ENCODE data around the gene CHRM4.

The CHRM4 gene

DNA sequence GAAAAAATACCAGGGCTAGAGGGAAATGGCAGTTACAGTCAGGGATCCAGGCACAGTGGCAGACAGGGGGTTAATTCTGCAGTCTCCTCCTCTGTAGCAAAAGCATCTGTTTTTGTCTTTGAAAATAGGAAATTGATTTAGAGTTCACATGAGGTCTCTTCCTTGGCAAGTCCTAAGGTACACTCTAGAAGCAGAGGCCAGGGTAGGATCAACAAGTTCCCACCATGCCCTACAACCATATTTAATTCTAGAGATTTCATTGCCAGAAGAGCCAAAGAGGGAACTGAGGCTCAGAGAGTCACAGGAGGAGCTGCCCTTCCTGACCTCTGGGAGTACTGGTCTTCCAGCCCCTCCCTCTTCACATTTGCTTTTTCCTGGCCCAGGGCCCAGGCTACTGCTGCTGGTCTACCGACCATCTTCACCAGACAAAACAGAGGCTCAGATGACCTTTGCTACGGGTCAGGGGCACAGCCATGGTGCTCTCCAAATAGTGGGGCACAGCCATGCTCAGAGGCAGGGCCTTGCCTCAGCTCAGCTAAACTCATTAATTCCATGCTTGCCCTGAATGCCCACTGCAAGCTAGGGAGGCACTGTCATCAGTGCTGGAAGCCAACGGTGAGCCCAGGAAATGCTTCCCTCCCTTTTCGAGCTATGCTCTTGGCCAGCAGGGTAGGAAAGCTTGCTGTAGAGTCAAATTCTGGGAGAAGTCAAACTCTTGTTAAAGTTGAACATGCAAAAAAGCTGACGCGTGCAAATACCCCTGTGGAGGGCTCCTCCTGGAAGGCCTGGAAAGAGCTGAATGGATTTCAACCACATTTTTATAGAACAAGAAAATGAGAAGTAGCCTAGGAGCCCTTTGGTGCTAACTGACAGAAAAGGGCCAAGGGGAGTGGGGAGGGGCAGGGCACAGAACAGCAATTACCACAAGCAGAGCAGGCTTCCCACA, 11.7 kb upstream of the CHRM4 start:
- DNase-seq (ENCODE audit: low read depth, low spot score): no peak

DNA sequence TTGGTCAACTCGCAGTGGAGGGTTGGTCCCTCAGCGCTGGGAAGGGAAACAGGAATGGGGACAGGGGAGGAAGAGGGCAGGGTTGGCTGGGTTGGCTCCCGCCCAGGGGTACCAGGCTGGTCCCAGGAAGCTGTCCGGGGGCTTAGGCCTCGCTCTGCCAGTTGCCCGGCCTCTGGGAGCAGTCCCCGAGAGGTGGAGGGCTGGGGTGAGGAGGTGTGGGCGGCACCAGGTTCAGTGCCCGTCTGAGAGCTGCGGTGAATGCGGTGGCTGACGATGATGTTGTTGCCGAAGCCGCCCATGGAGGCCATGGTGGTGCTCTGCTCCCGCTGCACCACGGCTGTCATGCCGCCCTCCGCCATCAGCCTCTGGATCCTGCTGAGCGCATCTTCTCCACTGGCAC, 6.0 kb upstream of the CHRM4 start:
- no peak for DNase-seq (ENCODE audit: low read depth, low spot score)

DNA sequence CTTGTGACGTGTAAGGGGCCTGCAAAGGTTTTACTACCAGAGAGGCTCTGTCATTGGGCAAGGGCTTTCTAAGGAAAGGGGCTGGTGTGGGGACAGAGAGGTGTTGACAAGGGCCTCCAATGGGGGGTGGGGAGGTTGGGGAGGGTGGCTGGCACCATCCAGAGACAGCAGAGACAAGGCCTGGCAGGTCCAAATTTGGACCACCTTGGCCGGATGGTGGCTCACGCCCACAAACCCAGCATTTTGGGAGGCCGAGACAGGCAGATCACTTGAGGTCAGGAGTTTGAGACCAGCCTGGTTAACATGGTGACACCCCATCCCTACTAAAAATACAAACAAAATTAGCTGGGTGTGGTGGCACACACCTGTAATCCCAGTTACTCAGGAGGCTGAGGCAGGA, 2.2 kb upstream of the CHRM4 start:
- DNase-seq (ENCODE audit: low read depth, low spot score): no peak

GRCh38 chr11:46393231-46393616, 1.6 kb upstream of the CHRM4 start:
- DNase-seq (ENCODE audit: low read depth, low spot score): no peak

DNA sequence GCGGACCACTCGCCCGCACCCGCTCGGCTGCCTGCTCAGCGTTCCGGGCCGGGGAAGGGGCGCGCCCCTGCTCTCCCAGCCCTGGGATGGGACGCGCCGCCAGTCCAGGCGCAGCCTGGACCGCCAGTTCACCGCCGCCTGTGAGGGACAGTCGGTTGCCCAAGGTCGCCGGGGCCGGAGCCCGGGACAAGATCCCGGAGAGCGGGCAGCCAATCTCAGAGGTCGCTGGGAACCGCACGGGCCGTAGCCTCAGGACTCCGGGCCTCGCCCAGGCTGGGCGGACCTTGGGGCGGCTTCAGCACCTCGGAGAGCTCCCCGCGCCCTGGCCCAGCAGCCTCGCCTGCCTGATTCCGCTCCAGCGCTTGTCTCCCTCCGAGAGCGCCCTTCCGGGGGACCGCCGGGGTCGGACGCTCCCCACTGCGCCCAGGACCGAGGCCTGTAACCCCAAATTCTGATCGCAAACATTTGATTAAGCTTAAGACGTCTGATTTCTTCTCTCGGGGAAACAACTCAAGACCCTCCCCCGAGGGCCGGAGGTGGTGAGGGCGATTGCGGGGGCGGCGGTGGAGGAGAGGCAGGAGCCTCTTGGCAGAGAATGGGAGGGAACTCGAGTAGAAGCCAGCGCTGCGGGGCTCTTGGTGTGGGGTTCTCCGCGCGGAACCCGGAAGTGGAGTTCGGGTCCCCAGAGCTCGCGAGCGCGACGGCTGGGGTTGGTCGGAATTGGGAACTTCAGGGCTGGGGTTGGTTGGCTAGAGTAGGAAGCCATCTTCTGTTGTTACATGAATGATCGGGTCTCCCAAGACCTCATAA, 1.1 kb upstream of the CHRM4 start:
- DNase-seq (ENCODE audit: low read depth, low spot score): peak; percentile 95

- no peak for DNase-seq (ENCODE audit: low read depth, low spot score)
These were observed 394 bp downstream of the CHRM4 start for GRCh38 chr11:46391186-46391577.

DNA sequence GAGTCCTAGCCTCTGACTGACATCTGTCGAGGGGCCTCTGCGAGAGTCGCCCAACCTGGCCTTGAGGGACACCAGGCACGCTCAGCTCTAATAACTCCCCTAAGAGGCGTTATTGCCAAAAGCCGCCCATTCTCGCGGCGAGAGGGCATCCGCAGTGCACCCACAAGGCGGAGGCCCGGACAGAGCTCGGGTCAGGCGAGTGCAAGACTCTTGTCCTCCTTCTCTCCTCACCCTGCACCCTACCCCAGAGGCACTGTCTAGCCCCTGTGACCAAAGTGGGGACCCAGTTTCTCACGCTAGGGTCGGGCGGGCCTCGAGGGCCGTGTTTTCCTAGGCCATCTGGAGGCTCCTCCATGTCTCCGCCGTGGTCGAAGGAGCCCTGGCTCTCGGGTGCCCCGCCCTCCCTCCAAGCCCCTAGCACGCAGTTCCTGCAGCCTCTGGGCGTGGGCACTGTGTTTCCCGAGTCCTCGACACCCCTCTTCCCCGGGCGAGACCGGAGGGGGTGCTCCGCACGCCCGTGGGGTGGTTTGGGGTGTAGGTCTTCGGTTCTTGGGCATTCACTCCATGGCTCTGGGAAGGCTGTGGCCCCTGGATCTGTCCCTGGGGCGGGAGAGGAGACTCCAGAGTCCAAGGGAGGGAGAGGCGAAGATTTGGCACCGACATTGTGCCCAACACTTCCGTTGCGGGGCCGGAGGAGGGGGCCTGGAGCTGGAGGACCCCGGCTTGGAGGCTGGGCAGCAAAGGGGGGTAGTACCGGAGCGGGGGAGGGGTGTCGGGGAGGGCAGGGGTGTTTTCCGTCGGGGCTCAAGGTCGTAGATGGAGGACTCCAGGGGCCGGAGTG, 1.0 kb downstream of the CHRM4 start:
- no peak for DNase-seq (ENCODE audit: low read depth, low spot score)

- peak; percentile 89 for DNase-seq (ENCODE audit: low read depth, low spot score)
These were observed 1.9 kb downstream of the CHRM4 start for GRCh38 chr11:46389450-46390330.

- DNase-seq (ENCODE audit: low read depth, low spot score): peak; percentile 63
These were observed 2.7 kb downstream of the CHRM4 start for GRCh38 chr11:46388619-46389449.

DNA sequence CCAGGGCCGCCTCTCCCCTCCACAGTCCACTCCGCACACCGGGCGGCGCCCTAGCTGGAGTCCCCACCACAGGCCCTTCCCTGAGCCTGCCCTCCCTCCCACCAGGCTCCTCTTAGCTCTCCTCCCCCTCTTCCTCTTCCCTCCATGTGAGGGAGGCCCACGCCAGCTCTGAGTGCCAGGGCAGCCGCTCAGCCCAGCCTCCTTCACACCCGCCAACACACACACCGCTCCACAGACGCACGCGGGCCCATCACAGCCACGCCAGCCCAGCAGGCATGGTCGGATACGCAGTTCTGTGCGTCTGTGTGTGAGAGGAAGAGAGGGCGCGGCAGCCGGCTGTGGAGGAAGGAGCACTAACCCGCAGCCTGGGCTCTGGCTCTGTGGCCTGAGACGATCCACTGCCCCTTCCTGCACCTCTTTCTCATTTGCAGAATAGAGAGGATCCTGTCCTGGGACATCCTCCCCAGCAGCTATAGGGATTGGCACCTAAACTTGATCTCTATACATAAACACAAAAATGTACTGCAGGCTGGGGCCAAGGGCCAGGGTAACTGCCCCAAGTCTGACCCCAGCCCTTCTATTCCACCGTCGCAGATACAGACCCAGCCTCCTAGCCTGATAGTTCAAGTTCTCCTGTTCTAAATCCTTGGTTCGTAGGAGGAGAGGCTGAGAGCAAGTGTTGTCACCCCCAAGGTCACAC, 3.5 kb downstream of the CHRM4 start:
- DNase-seq (ENCODE audit: low read depth, low spot score): peak; percentile 22

DNA sequence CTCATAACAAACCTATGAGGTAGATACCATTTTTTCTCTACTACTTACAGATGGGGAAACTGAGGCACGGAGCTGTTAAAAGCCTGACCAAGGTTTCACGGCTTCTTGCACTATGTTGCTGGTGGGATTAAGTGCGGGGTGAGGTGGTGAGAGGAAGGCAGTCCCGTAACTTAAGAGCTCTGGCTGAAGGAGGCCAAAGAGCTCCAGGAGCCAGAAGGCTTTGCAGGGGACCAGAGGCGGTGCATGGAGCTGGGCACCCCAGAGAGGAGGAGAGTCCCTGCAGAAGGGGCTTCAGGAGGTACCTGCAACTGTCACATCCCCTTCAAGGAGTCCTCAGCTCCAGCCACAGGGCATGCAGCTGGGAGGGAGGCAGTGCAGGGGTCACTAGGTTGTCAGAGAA, 4.1 kb downstream of the CHRM4 start:
- no peak for DNase-seq (ENCODE audit: low read depth, low spot score)

DNA sequence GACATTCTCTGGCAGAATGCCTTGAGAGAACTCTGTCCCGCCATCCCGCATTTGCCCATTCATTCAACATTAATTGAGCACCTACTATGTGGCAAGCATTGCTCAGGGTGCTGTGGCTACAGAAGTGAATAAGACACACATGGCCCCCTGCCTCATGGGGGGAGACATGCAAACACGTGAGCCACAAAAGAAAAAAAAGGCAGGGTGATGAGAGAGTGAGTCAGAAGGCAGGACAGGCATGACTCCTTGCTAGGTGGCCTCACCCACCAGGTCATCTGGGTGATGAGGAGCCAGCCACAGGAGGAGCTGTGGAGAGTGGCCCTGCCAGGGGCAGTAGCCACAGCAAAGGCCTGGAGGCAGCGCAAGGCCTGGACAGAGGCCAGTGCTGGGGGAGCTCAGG, 4.9 kb downstream of the CHRM4 start:
- no peak for DNase-seq (ENCODE audit: low read depth, low spot score)

DNA sequence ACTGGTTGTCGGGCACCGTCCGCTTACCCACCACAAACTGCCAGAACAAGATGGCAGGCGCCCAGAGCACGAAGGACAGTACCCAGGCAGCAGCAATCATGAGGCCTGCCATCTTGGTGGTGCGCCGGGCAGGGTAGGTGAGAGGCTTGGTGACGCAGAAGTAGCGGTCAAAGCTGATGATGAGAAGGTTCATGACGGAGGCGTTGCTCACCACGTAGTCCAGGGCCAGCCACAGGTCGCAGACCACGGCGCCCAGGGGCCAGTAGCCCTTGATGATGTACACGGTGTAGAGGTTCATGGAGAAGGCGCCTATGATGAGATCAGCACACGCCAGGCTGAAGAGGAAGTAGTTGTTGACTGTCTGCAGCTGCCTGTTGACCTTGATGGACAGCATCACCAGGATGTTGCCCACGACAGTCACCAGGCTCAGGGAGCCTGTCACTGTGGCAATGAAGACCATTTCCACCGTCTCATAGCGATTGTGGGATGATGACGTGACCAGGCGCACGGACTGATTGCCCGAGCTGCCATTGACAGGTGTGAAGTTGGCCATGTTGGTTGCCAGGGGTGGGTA, 5.5 kb downstream of the CHRM4 start:
- DNase-seq (ENCODE audit: low read depth, low spot score): no peak

- DNase-seq (ENCODE audit: low read depth, low spot score): no peak
These were observed 6.2 kb downstream of the CHRM4 start for GRCh38 chr11:46385169-46386004.

DNA sequence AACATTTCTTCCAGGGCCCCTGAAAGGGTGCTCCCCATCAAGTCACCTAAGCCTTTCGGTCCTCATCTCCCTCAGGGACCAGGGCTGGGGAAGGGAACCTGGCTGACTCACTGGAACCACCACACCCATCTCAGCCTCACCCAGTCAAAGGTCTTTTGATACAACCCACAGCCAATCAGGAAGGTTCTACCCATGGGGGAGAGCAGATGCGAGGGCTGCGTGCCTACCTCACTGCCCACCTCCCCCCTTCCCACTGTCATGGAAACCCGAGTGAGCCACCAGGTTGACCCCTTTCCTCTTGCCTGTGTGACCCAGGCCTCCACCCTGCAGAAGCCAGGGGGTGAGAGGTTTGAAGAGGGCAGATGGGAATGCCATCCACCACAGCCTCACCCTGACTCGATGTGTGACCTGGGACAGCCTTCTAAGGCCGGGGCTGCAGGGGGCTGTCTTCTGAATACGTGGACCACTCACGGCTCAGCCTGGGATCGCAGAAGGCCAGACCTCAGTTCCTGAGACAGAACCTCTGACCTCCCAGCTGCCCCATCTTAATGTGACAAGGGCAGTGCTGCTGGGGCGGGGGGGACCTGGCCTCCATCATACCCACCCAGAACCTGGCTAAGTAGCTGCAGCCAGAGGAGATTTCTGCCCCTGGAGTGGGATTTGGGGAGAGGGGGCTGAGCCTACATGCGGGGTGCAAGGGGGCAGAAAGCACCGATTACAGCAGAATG, 7.4 kb downstream of the CHRM4 start:
- DNase-seq (ENCODE audit: low read depth, low spot score): no peak

- DNase-seq (ENCODE audit: low read depth, low spot score): no peak
These were observed 8.2 kb downstream of the CHRM4 start for GRCh38 chr11:46383404-46383758.

DNA sequence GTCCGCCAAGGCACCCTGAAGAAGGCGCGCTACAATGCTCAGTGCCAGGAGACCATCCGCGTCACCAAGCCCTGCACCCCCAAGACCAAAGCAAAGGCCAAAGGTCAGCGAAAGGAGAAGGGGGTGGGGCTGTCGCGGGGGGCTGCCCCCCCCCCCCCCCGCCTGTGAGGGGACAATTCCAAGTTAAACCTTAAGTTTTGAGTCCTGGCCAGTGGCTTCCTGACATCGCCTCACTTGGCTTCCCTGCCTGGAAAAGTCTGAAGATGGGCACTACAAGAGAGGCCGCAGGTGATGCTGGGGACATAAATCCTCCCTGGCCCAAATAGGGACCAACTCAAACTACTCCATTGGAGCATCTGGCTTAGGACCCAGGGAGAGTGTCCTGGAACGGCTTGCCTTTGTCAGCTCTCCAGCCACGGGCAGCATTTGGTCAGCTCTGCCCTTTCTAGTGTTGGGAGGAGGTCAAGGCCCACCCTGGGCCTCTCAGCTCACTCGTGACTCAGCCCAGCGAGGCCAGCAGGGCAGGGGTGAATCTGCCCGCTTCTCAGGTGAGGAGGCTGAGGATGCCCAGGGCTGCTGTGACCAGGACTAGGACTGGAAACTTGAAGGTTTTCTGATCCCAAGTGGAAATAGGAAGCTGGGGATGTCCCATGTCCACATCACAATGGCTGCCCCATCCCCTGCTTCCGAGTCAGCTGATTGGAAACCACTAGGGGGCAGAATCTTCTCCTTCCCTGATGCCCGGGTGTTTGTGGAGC, 8.8 kb downstream of the CHRM4 start:
- DNase-seq (ENCODE audit: low read depth, low spot score): peak; percentile 76

Data from ELF-1 (cell line).